ENCODE results near the gene NT5DC4.
A peak's percentile ranks its signal among the peaks of the same experiment; 100 is the strongest.

NT5DC4 gene

DNA sequence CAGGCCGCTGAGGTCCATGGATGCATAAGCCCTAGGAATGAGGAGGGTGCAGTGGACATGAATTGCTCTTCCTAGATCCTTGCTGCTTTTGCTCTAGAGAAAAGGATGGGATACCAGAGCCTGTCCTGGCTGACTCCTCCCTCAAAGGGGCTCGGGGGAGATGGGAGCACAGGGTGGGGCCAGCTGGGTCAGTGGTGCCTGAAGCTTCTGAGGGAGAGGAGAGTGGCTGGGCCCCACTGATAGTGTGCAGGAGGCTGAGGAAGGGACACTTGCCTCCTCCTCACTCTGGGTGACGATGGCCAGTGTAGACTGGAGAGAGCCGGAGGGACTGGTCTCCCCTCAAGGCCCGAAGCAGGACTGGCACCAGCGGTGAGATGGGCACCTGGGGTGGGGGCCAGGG is at the start of gene NT5DC4:
Gene NT5DC4 (plus strand): TSS at position 236 of the 400 bp plus-strand sequence. CDS start 60 bp downstream, at position 296.
- no peak for DNase-seq (ENCODE audit: low spot score)

GRCh38 chr2:112671801-112672200 is 49.0 kb upstream of the NT5DC4 start:
- DNase-seq (ENCODE audit: low spot score), result no peak

GRCh38 chr2:112673008-112673407 is 47.8 kb upstream of the NT5DC4 start:
- DNase-seq (ENCODE audit: low spot score), result no peak

GRCh38 chr2:112674229-112674628 is 46.6 kb upstream of the NT5DC4 start:
- DNase-seq (ENCODE audit: low spot score), result peak; percentile 39

DNA sequence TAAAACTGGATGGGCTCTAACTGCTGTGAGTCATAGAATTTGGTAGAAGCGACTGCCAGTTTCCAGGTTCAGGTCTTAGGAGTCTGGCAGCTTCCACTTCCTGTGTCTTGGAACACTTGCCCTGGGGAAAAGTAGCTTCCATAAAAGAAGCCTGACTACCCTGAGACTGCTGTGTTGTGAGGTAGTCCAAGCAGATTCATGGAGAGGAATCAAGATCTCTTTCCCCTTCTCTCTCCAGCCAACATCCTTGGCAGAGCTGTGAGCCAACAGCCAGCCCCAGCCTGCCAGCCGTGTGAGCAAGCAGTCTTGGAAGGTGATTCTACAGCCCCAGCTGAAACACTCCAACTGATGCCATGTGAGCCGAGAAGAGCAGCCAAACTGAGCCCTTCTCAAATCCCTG is 41.3 kb upstream of the NT5DC4 start:
- DNase-seq (ENCODE audit: low spot score), result no peak

DNA sequence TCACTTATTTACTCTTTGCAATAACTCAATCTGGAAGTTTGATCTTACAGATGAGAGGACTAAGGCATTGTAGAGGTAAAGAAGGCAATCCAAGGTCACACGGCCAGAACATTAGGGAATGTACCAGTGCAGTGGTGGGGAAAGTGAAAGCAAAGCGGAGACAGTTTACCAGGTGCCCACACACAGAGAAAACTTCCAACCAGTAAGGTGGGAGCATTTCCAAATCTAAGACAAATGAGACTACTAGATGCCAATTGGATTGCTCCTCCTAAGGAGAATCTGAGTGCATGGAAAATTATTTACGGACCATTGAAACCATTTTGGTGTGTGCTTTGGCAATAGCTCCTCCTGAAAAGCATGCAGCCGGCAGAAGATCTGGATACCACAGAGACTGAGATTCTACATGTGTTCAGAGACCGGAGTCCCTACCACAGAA is 40.1 kb upstream of the NT5DC4 start:
- DNase-seq (ENCODE audit: low spot score), result no peak

DNA sequence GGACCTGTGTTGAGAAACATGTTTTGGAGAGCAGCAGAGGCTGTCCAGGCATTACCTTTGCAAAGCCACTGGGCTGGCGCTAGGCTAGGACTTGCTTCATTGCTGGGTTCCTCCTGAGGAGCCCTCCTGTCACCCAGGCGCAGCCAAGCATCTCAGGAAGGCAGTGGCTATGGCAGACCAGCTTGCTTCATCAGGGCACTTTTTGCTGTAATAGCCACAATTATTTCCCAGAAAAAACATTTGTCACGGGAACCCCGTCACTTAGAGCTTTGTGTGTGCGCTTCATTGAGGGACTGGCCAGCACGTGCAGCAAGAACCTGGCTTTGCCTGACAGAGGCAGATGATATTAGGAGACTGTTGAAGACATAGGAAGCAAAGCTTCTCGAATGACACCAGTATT is 38.7 kb upstream of the NT5DC4 start:
- DNase-seq (ENCODE audit: low spot score), result no peak

- no peak for DNase-seq (ENCODE audit: low spot score)
These were observed 37.0 kb upstream of the NT5DC4 start for GRCh38 chr2:112683550-112684414.

DNA sequence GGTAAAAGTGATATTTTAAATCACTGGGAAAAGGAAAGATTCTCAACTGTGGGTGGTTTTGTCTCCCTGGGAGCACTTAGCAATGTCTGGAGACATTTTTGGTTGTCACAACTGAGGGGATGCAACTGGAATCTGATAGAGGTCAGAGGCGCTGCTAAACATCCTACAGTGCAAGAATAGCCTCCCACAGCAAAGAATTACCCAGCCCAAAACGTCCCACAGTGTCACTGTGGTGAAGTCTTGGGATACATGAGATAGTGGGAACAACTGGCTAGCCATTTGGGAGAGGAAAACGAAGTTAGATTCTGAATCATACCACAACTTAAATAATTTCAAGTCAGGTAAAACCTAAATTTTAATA is 36.4 kb upstream of the NT5DC4 start:
- DNase-seq (ENCODE audit: low spot score), result no peak

DNA sequence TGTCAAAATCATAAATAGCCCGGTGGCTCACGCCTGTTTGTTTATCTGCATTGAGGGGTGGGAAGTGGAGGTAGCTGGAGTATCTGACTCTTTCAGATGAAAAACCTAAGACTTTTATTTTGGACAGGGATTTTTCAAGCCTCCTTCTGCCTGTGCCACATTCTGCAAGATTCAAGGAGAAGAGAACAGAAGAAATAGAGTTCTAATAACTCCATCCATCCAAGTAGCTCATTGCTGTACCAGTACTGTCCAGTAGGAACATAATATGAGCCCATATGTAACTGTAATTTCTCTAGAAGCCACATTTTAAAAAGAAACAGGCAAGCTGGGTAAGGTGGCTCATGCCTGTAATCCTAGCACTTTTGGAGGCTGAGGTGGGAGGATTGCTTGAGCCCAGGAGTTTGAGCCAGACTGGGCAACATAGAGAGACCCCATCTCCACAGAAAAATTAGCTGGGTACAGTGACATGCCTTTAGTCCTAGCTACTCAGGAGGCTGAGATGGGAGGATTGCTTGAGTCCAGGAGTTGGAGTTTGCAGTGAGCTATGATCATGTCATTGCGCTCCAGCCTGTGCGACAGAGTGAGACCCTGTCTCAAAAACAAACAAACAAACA is 35.4 kb upstream of the NT5DC4 start:
- DNase-seq (ENCODE audit: low spot score), result no peak

GRCh38 chr2:112686348-112687217 is 34.2 kb upstream of the NT5DC4 start:
- no peak for DNase-seq (ENCODE audit: low spot score)

GRCh38 chr2:112687522-112687921 is 33.3 kb upstream of the NT5DC4 start:
- no peak for DNase-seq (ENCODE audit: low spot score)

DNA sequence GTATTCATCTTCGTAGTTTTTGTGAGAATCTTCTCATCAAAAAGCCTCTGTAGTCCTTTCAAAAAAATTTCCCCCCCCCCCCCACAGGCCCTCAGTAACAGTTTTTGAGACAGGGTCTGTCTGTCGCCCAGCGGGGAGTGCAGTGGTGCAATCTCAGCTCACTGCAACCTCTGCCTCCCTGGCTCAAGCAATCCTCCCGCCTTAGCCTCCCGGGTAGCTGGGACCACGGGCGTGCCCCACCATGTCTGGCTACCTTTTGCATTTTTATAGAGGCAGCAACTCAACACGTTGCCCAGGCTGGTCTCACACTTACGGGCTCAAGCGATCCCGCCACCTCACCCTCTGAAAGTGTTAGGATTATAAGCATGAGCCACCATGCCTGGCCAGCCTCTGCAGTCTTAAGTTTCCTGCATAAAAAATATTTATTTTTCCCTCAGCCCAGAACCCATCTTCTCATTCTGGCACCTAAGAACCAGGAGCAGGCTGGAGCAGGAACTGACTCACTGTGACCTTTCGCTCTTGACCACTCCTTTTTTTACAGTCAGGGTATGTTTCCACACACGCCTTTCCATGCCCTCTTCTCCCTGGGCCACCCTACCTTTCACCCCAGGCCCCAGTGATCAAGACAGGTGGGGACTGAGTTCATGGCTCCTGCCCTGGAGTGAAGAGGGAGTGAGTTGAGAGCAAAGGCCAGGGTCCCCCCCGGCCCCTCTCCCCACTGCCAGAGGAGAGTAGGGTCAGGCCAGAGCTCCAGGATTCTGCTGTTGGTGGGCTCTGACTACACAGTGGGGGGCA is 32.5 kb upstream of the NT5DC4 start:
- DNase-seq (ENCODE audit: low spot score), result peak; percentile 52

- DNase-seq (ENCODE audit: low spot score), result peak; percentile 70
These were observed 29.9 kb upstream of the NT5DC4 start for GRCh38 chr2:112690853-112691401.

- DNase-seq (ENCODE audit: low spot score), result no peak
These were observed 28.9 kb upstream of the NT5DC4 start for GRCh38 chr2:112691881-112692281.

DNA sequence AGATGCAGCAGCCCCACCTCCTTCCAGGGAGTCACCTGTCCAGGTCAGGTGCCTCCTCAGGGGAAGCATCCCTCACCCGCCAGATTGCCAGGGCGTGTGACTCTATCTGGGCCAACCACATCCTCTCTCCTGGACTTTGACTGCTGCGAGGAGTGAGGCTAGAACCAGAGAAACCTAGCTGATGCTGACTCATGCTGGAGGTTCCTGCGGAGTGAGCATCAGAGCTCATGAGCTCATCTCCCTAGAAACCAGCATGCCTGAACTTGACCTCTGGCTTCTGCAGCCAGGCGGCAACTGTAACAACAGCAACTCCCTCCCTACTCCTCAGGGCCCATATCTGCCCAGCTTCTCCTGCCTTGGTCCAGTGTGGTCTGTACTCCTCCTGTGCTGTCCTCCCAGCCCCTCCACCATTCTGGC is 28.3 kb upstream of the NT5DC4 start:
- DNase-seq (ENCODE audit: low spot score), result peak; percentile 93

DNA sequence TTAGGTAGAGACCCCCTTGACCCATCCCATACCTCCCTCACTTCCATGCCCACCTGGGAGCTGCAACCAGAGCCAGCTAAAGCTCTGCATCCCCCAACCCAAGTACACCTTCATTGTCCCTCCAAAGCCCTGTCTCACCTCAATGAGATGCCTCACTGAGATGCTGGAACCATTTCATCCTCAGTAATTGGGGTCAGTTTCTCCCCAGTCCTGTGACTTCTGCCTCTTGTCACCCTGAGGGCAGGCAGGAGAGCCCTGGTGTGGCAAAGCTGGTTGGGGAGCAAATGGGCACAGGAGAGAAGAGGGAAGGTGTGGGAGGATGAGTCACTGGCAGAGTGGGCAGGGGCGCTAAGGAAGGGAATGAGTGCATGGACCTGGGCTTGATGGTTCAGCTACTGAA is 27.9 kb upstream of the NT5DC4 start:
- DNase-seq (ENCODE audit: low spot score), result no peak

DNA sequence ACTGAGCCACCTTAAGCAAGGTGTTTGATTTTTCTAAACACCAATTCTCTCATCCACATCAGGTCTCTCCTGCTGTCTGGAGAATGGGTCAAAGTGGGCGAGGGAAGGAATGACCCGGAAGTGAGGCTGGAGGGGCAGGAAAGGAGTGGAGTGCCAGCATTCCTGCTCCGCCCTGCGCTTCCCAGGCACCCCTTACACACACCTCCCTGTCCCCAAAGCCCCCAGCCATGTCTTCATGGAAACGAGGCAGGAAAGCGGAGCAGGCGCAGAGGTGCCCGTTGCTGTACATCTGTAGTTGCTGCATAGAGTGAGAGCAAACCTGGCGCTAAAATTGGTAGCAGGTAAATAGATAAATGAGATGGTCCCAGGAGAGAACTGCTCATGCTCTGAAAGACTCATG is 27.2 kb upstream of the NT5DC4 start:
- DNase-seq (ENCODE audit: low spot score), result no peak

DNA sequence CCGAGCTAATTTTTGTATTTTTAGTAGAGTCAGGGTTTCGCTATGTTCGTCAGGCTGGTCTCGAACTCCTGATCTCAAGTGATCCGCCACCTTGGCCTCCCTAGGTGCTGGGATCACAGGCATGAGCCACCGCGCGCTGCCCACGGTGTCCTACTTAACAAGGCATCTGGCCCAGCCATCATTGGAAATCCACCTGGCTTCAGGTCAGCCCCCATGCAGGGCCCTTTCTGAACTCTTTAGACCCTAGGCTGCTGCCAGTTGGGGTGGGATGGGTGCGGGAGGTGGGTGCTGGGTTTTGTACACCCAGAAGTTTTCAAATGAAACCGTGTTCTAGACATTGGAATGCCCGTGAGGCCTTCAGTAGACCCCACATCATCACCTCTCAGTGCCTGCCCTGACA is 26.6 kb upstream of the NT5DC4 start:
- no peak for DNase-seq (ENCODE audit: low spot score)

- no peak for DNase-seq (ENCODE audit: low spot score)
These were observed 21.8 kb upstream of the NT5DC4 start for GRCh38 chr2:112698834-112699515.
